C4-2B (cell line): ENCODE results near the gene FOXS1.

ENCODE experiments used
- CTCF ChIP-seq: fragments of 450-650 bp; conservative IDR thresholded peaks from 2 replicates; pipeline ENCODE4 v1.5.1; 2017; ENCODE audit warnings: mild to moderate bottlenecking
- ZFX ChIP-seq: fragments of 450-650 bp; IDR thresholded peaks from 2 replicates; pipeline ENCODE4 v1.6.1; 2017

DNA sequence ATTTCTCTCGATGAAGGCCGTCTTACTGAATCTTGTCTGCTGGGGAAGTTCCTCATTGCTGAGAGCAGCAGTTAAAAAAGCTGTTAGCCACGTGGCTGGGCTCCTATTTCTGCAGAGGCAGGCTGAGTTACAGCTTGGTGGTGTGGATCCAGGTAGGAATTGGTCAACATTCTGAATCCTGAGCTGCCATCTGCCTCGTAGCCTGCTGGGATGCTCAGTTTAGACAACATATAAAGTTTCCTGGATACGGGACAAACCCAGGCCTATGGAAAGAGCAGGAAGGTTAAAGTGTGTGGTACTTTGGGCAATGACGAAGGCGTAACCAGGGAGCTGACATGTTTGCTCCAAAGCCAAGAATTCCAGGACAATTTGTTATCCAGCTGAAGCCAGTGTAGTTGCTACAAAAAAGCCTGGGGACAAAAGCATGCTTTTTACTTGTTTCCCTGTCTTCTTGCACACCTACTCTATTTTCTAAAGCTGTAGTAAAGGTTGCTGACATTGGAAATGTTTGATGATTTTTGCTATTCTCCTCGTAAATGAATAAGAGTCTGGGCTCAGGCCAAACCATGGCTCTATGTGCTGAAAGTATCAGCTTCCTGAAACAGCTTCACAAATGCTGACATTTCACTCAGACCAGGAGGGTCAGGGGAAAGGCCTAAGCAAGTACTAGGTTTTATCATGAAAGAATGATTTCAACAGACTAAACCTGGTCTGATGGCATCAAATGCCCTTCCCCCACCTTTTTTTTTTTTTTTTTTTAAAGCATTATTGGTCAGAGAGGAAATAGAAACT lies 38.6 kb downstream of the FOXS1 start:
- TF ChIP-seq CTCF = no peak
- TF ChIP-seq ZFX = no peak
